Hepatocyte (in vitro differentiated cells): Measurements from ENCODE around the gene ZNF683.

ENCODE experiments used
- CTCF ChIP-seq: fragments of 200-600 bp; sonication (generic); IDR thresholded peaks from 2 replicates; pipeline ENCODE4 v1.5.1; 2016; ENCODE audit warnings: antibody characterized with exemption, mild to moderate bottlenecking; ENCODE audit not compliant: poor library complexity
- EZH2 ChIP-seq: fragments of 200-600 bp; sonication (generic); IDR thresholded peaks from 2 replicates; pipeline ENCODE4 v1.6.1; 2016; ENCODE audit warnings: antibody characterized with exemption, mild to moderate bottlenecking, borderline replicate concordance

- TF ChIP-seq CTCF (no peak), EZH2 (no peak)
Measured at GRCh38 chr1:26376050-26376449, 3.5 kb upstream of the ZNF683 start.
